PFSK-1 (cell line): ENCODE results near the gene NECTIN4.

Experiments
- FOXP2 ChIP-seq: optimal IDR thresholded peaks from 2 replicates; pipeline ENCODE3; 2011; ENCODE audit warnings: borderline replicate concordance, control low read depth, inconsistent platforms; ENCODE audit not compliant: insufficient read depth; ENCODE audit errors: extremely low read length, extremely low read depth
- POLR2AphosphoS5 ChIP-seq: IDR thresholded peaks from 2 replicates; pipeline ENCODE4 v1.6.1; 2012; ENCODE audit warnings: low read depth, mild to moderate bottlenecking, control low read depth, low read length, moderate library complexity
- SIN3A ChIP-seq: IDR thresholded peaks from 2 replicates; pipeline ENCODE4 v1.6.1; 2012; ENCODE audit warnings: mild to moderate bottlenecking, low read length, moderate library complexity, borderline replicate concordance; ENCODE audit not compliant: insufficient read depth
- TAF1 ChIP-seq: IDR thresholded peaks from 2 replicates; pipeline ENCODE4 v1.6.1; 2012; ENCODE audit warnings: low read length, control low read depth, borderline replicate concordance; ENCODE audit not compliant: insufficient read depth
- TF ChIP-seq, protein P1 (sequence below), 2 experiments: IDR thresholded peaks; 2 replicates each; pipeline versions ENCODE4 v1.6.1 to v1.8.0; 2011 to 2012; ENCODE audit warnings: low read depth in 2 of 2, low read length in 2 of 2, control low read depth in 1 of 2, inconsistent platforms in 1 of 2, mild to moderate bottlenecking in 1 of 2, moderate library complexity in 1 of 2; ENCODE audit not compliant: insufficient read depth in 1 of 2

DNA sequence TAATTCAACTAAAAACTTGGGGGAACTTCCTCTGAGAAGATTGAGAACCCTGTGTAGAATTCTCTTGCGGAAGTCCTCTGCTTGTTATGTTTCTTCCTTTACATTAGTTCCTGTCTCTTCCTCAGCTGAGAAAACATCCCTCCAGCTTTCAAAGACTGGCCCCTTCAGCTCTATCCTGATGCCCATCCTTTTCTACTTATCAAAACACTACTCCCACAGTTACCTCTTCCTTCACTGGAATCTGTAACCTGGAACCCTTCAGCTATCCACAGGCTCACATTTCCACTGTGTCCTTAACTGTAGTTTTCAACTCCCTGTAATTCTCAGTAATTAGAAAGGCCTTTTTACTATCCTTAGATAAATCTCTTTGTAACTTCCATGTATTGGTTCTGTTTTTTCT, 49.1 kb upstream of the NECTIN4 start:
- TF ChIP-seq TAF1: no peak
- TF ChIP-seq, protein P1, sequence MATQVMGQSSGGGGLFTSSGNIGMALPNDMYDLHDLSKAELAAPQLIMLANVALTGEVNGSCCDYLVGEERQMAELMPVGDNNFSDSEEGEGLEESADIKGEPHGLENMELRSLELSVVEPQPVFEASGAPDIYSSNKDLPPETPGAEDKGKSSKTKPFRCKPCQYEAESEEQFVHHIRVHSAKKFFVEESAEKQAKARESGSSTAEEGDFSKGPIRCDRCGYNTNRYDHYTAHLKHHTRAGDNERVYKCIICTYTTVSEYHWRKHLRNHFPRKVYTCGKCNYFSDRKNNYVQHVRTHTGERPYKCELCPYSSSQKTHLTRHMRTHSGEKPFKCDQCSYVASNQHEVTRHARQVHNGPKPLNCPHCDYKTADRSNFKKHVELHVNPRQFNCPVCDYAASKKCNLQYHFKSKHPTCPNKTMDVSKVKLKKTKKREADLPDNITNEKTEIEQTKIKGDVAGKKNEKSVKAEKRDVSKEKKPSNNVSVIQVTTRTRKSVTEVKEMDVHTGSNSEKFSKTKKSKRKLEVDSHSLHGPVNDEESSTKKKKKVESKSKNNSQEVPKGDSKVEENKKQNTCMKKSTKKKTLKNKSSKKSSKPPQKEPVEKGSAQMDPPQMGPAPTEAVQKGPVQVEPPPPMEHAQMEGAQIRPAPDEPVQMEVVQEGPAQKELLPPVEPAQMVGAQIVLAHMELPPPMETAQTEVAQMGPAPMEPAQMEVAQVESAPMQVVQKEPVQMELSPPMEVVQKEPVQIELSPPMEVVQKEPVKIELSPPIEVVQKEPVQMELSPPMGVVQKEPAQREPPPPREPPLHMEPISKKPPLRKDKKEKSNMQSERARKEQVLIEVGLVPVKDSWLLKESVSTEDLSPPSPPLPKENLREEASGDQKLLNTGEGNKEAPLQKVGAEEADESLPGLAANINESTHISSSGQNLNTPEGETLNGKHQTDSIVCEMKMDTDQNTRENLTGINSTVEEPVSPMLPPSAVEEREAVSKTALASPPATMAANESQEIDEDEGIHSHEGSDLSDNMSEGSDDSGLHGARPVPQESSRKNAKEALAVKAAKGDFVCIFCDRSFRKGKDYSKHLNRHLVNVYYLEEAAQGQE (IDR thresholded peaks at IDR 0.05; ENCODE audit: insufficient read depth in 1 of 2, low read depth in 2 of 2, low read length in 2 of 2): no peak
- TF ChIP-seq SIN3A: no peak
- no peak for TF ChIP-seq POLR2AphosphoS5
- TF ChIP-seq FOXP2: no peak
